NCI-H1694 treated with DMSO at 0.1 percent for 48 hours (cell line): ENCODE data around the gene HOOK1.
"Not testable (repeated sequence)": the region's sequence is repeated elsewhere in the genome, so short reads cannot be mapped to it uniquely, and the experiment has no call there.

Source experiments
- DNase-seq: peaks from one replicate; lab custom pipeline; 2025; lab: John Stamatoyannopoulos, UW

Gene HOOK1

GRCh38 chr1:59819566-59820438 is 5.1 kb downstream of the HOOK1 start:
- DNase-seq = no peak

- no peak for DNase-seq
These were observed 12.4 kb downstream of the HOOK1 start for GRCh38 chr1:59827055-59827643.

- DNase-seq = no peak
These were observed 13.4 kb downstream of the HOOK1 start for GRCh38 chr1:59828160-59828559.

- DNase-seq = no peak
These were observed 16.8 kb downstream of the HOOK1 start for GRCh38 chr1:59831529-59831928.

- DNase-seq = no peak
These were observed 18.3 kb downstream of the HOOK1 start for GRCh38 chr1:59833022-59833421.

GRCh38 chr1:59833991-59834390 is 19.2 kb downstream of the HOOK1 start:
- DNase-seq = no peak

- not testable (repeated sequence) for DNase-seq
These were observed 23.1 kb downstream of the HOOK1 start for GRCh38 chr1:59837857-59838256.

GRCh38 chr1:59845091-59845490 is 30.3 kb downstream of the HOOK1 start:
- no peak for DNase-seq

GRCh38 chr1:59846209-59846894 is 31.6 kb downstream of the HOOK1 start:
- no peak for DNase-seq

GRCh38 chr1:59846895-59847282 is 32.1 kb downstream of the HOOK1 start:
- no peak for DNase-seq

GRCh38 chr1:59852117-59852516 is 37.4 kb downstream of the HOOK1 start:
- DNase-seq = no peak

GRCh38 chr1:59855297-59855696 is 40.5 kb downstream of the HOOK1 start:
- not testable (repeated sequence) for DNase-seq

GRCh38 chr1:59856725-59857338 is 42.1 kb downstream of the HOOK1 start:
- no peak for DNase-seq

- DNase-seq = no peak
These were observed 43.1 kb downstream of the HOOK1 start for GRCh38 chr1:59857679-59858354.

- no peak for DNase-seq
These were observed 51.7 kb downstream of the HOOK1 start for GRCh38 chr1:59866462-59866861.

- DNase-seq = no peak
These were observed 57.0 kb downstream of the HOOK1 start for GRCh38 chr1:59871746-59872145.

- DNase-seq = no peak
These were observed 62.4 kb downstream of the HOOK1 start for GRCh38 chr1:59877108-59877682.

- no peak for DNase-seq
These were observed 63.6 kb downstream of the HOOK1 start for GRCh38 chr1:59878370-59878769.

GRCh38 chr1:59879574-59879973 is 64.8 kb downstream of the HOOK1 start:
- peak; percentile 68 for DNase-seq

- no peak for DNase-seq
These were observed 65.3 kb downstream of the HOOK1 start for GRCh38 chr1:59879996-59880505.

GRCh38 chr1:59880735-59881134 is 66.0 kb downstream of the HOOK1 start:
- DNase-seq = no peak
